ENCODE data around the gene PCDH9. TPM values are rescaled to one million over a fixed set of nuclear protein-coding genes. Genes with fewer than 3 reads are reported as not detected.

Gene PCDH9
- total RNA-seq, 4 donors from 2014 or later, result 0.57 to 1.7 (median 0.97) TPM

- no peak overlapping the region for H3K4me3 ChIP-seq
- H3K9me3 ChIP-seq, result no peaks in the 10 kb centered on the region
- H3K36me3 ChIP-seq, result no peaks in the 10 kb centered on the region
- TF ChIP-seq POLR2A (IDR thresholded peaks at IDR 0.05), result no peak
- TF ChIP-seq CTCF (IDR thresholded peaks at IDR 0.05), result no peak
- no peak overlapping the region for H3K27ac ChIP-seq
- no peaks in the 10 kb centered on the region for H3K4me1 ChIP-seq
- H3K27me3 ChIP-seq, result no peaks in the 10 kb centered on the region
- DNase-seq, result no peak
Observed at GRCh38 chr13:67094078-67094477, 136.1 kb downstream of the PCDH9 start.

- Histone ChIP-seq H3K36me3 (no peaks in the 10 kb centered on the region), H3K4me1 (no peaks in the 10 kb centered on the region), H3K4me3 (no peak overlapping the region), H3K27me3 (no peaks in the 10 kb centered on the region), H3K27ac (no peak overlapping the region), H3K9me3 (no peaks in the 10 kb centered on the region)
- no peak for DNase-seq
- no peak for TF ChIP-seq POLR2A (IDR thresholded peaks at IDR 0.05)
- no peak for TF ChIP-seq CTCF (IDR thresholded peaks at IDR 0.05)
Observed at GRCh38 chr13:67091603-67092002, 138.5 kb downstream of the PCDH9 start.

- no peaks in the 10 kb centered on the region for H3K4me1 ChIP-seq
- TF ChIP-seq CTCF (IDR thresholded peaks at IDR 0.05) (no peak), POLR2A (IDR thresholded peaks at IDR 0.05) (no peak)
- H3K36me3 ChIP-seq, result no peaks in the 10 kb centered on the region
- DNase-seq, result no peak
- H3K4me3 ChIP-seq, result no peak overlapping the region
- H3K27ac ChIP-seq, result no peak overlapping the region
- H3K27me3 ChIP-seq, result no peaks in the 10 kb centered on the region
- H3K9me3 ChIP-seq, result no peaks in the 10 kb centered on the region
Observed at GRCh38 chr13:67090856-67091255, 139.3 kb downstream of the PCDH9 start.

GRCh38 chr13:67087527-67087926, 142.6 kb downstream of the PCDH9 start:
- Histone ChIP-seq H3K27me3 (no peaks in the 10 kb centered on the region), H3K27ac (no peak overlapping the region), H3K36me3 (no peaks in the 10 kb centered on the region), H3K4me1 (no peaks in the 10 kb centered on the region), H3K4me3 (no peak overlapping the region), H3K9me3 (no peaks in the 10 kb centered on the region)
- DNase-seq, result no peak
- no peak for TF ChIP-seq POLR2A (IDR thresholded peaks at IDR 0.05)

- Histone ChIP-seq H3K4me3 (no peak overlapping the region), H3K36me3 (no peaks in the 10 kb centered on the region), H3K27ac (no peak overlapping the region), H3K4me1 (no peaks in the 10 kb centered on the region), H3K27me3 (no peaks in the 10 kb centered on the region), H3K9me3 (no peaks in the 10 kb centered on the region)
- DNase-seq, result no peak
- TF ChIP-seq POLR2A (IDR thresholded peaks at IDR 0.05) (no peak), CTCF (IDR thresholded peaks at IDR 0.05) (no peak)
Observed at GRCh38 chr13:67086260-67086659, 143.9 kb downstream of the PCDH9 start.

- Histone ChIP-seq H3K27me3 (no peaks in the 10 kb centered on the region), H3K27ac (no peak overlapping the region), H3K4me1 (no peaks in the 10 kb centered on the region), H3K9me3 (no peaks in the 10 kb centered on the region), H3K4me3 (no peak overlapping the region), H3K36me3 (no peaks in the 10 kb centered on the region)
- no peak for TF ChIP-seq POLR2A (IDR thresholded peaks at IDR 0.05)
- no peak for TF ChIP-seq CTCF (IDR thresholded peaks at IDR 0.05)
- DNase-seq, result no peak
Observed at GRCh38 chr13:67084066-67084465, 146.1 kb downstream of the PCDH9 start.

Measured in Peyer's patch (tissue), 4 donors.